Prostate gland (tissue), 2 donors: ENCODE data around the gene AARS2. TPM values are rescaled to one million over a fixed set of nuclear protein-coding genes. Genes with fewer than 3 reads are reported as not detected.

Source experiments
- DNase-seq: peaks from one replicate; pipeline ENCODE4 v3.0.0-alpha.2; 2019; ENCODE audit warnings: low spot score
- H3K27ac ChIP-seq, 2 donors: fragments of 200-600 bp; sonication (generic); 2 replicates each; pipeline ENCODE4 v1.5.1; 2017 to 2019
- H3K27me3 ChIP-seq: fragments of 200-600 bp; sonication (generic); replicated peaks from 2 replicates; pipeline ENCODE4 v1.5.1; 2019; ENCODE audit not compliant: insufficient read depth
- H3K36me3 ChIP-seq, 2 donors: fragments of 200-600 bp; sonication (generic); 1 replicate in 1 of 2; 2 replicates in 1 of 2; pipeline versions ENCODE4 v1.5.1 to v1.8.1; 2017 to 2019
- H3K4me1 ChIP-seq: fragments of 200-600 bp; sonication (generic); replicated peaks from 2 replicates; pipeline ENCODE4 v1.5.1; 2019
- H3K4me3 ChIP-seq, 2 donors: fragments of 200-600 bp; sonication (generic); 2 replicates each; pipeline ENCODE4 v1.5.1; 2017 to 2019
- H3K9me3 ChIP-seq: fragments of 200-600 bp; sonication (generic); 2 replicates; pipeline ENCODE4 v1.5.1; 2017
- POLR2A ChIP-seq: fragments of 450-650 bp; IDR thresholded peaks from one replicate; pipeline ENCODE4 v1.6.1; 2016; ENCODE audit warnings: antibody characterized with exemption, mild to moderate bottlenecking
- POLR2AphosphoS5 ChIP-seq: sonication (generic); formaldehyde crosslinking; IDR thresholded peaks from one replicate; pipeline ENCODE4 v1.6.1; 2017; ENCODE audit warnings: antibody characterized with exemption
- WGBS: methylation state at CpG from one replicate; pipeline ENCODE4 v1.1.5; 2018; 5-methylcytosine and 5-hydroxymethylcytosine counted together
- intact Hi-C: fragments of 100-400 bp; cut with DNase I; formaldehyde crosslinking; loops from one replicate; pipeline ENCODE4 v1.14.2; 2022
- total RNA-seq, 2 donors: library from RNA; depleted of rRNA; stranded (reverse); fragments of >200 nt; gene quantifications; one replicate each; pipeline ENCODE4 v1.1.0, GENCODE V29; 2016
- TF ChIP-seq, protein P1 (sequence below), 4 experiments: fragments of 200-600 bp in 2 of 4; fragments of 450-650 bp in 2 of 4; sonication (generic) in 2 of 4; IDR thresholded peaks; 1 replicate in 3 of 4; 2 replicates in 1 of 4; pipeline ENCODE4 v1.5.1; 2016 to 2019; ENCODE audit warnings: antibody characterized with exemption in 4 of 4, mild to moderate bottlenecking in 2 of 4, moderate library complexity in 2 of 4

Gene AARS2
- total RNA-seq, 2 donors from 2014 or later: 17.4 to 19.4 TPM

DNA sequence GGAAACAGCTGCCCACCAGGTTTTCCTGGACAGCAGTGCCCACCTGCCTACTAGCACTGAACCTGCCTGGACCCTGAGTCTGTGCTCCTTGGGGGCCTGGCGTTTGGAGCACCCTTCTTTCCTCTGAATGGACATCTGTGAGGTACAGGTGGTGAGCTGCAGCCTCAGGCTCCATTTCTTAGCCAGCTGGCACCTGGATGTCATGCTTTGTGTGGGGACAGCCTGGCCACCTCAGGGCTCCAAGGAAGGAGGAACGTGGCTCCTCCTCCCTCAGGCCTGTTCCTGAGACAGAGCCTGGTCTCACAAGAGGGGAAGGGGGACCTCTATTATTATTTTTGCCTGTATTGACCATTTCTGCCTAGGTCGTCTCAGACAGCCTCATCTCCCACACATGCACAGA lies 34.8 kb downstream of the AARS2 start:
- H3K27me3 ChIP-seq: peaks cover 5% of the 10 kb centered on the region
- no peaks in the 10 kb centered on the region for H3K36me3 ChIP-seq
- no peak overlapping the region for H3K4me3 ChIP-seq
- WGBS: 71% methylated on average over 3 of the region's 3 CpGs
- no peak overlapping the region for H3K27ac ChIP-seq
- no peak for DNase-seq
- no peaks in the 10 kb centered on the region for H3K4me1 ChIP-seq
- no peaks in the 10 kb centered on the region for H3K9me3 ChIP-seq
- TF ChIP-seq POLR2AphosphoS5: no peak
- TF ChIP-seq POLR2A: no peak
- TF ChIP-seq, protein P1, sequence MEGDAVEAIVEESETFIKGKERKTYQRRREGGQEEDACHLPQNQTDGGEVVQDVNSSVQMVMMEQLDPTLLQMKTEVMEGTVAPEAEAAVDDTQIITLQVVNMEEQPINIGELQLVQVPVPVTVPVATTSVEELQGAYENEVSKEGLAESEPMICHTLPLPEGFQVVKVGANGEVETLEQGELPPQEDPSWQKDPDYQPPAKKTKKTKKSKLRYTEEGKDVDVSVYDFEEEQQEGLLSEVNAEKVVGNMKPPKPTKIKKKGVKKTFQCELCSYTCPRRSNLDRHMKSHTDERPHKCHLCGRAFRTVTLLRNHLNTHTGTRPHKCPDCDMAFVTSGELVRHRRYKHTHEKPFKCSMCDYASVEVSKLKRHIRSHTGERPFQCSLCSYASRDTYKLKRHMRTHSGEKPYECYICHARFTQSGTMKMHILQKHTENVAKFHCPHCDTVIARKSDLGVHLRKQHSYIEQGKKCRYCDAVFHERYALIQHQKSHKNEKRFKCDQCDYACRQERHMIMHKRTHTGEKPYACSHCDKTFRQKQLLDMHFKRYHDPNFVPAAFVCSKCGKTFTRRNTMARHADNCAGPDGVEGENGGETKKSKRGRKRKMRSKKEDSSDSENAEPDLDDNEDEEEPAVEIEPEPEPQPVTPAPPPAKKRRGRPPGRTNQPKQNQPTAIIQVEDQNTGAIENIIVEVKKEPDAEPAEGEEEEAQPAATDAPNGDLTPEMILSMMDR (IDR thresholded peaks at IDR 0.05): no peak
- intact Hi-C loops: no loop called here

DNA sequence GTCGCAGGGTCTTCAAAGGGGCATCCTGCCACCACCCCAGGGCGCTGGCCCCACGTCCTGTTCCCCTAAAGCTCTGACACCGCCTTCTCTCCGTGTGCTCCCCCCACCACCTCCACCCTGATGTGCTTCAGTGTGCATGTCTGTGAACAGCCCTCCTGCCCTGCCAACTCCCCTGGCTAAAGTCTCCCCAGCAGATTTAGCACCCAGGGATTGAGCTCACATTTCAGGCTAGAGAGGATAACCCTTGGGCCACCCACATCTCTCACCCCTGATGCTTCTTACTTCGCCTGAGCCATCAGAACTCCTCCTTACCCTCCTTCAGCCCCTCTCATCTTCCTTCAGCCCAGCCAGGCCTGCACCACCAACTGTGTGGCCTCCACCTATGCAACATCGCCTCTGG lies 35.4 kb downstream of the AARS2 start:
- Histone ChIP-seq H3K4me1 (no peaks in the 10 kb centered on the region), H3K4me3 (no peak overlapping the region), H3K36me3 (no peaks in the 10 kb centered on the region), H3K9me3 (no peaks in the 10 kb centered on the region), H3K27ac (no peak overlapping the region), H3K27me3 (peaks cover 5% of the 10 kb centered on the region)
- TF ChIP-seq POLR2AphosphoS5: no peak
- no peak for TF ChIP-seq POLR2A
- TF ChIP-seq, protein P1 (IDR thresholded peaks at IDR 0.05): no peak
- WGBS: 79% methylated on average over 7 of the region's 7 CpGs
- intact Hi-C loops: no loop called here
- DNase-seq: no peak

DNA sequence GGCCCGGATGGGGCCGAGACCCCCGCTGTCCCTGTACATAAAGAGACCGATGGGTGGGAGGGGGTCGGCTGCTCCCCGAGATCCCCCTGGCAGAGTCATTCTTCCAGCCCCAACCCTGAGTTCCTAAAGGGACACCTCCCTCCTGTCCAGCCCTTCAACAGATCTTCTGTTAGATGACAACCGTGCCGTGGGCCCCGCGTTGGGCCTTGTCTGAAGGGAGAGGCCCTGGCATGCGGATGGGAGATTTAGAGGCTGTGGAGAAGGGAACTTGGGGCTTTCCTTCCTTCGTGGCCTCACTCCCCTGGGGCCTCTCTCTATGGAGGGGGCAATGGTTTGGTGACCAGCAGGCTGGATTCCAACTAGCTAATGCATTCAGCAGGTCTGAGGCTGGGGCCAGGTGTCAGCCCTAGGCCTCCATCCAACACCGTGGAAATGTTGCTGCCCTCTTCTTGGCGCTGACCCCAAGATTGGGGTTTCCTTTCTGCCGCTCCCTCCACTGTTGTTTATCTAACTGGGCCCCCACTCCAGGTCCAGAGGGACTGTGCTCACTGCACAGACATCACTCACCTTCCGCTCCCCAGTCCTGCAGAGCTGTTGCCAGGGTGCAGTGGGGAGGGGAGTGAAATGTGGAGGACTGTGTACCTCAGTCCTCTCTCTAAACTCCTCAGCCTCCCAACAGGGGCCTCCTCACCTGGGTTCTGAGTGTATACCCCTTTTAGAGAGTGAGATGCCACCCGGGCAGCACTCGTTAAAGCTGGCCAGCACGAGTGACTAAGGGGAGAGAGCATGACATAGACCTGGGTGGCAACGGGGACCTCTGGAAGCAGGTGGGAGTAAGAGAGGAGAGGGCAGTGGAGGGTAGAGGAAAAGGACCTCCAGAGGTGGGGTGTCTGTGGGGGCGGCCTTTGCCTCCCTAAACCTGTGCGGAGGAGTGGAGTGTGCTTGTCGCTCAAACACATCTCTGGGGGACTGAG lies 36.2 kb downstream of the AARS2 start:
- H3K9me3 ChIP-seq: no peaks in the 10 kb centered on the region
- 85% methylated on average over 23 of the region's 23 CpGs for WGBS
- no peak overlapping the region for H3K4me3 ChIP-seq
- TF ChIP-seq, protein P1 (IDR thresholded peaks at IDR 0.05): no peak
- no peak for TF ChIP-seq POLR2A
- no peak for TF ChIP-seq POLR2AphosphoS5
- no peaks in the 10 kb centered on the region for H3K36me3 ChIP-seq
- no peak overlapping the region for H3K27ac ChIP-seq
- H3K27me3 ChIP-seq: peaks cover 5% of the 10 kb centered on the region
- H3K4me1 ChIP-seq: no peaks in the 10 kb centered on the region
- no peak for DNase-seq
- intact Hi-C loops: no loop called here

DNA sequence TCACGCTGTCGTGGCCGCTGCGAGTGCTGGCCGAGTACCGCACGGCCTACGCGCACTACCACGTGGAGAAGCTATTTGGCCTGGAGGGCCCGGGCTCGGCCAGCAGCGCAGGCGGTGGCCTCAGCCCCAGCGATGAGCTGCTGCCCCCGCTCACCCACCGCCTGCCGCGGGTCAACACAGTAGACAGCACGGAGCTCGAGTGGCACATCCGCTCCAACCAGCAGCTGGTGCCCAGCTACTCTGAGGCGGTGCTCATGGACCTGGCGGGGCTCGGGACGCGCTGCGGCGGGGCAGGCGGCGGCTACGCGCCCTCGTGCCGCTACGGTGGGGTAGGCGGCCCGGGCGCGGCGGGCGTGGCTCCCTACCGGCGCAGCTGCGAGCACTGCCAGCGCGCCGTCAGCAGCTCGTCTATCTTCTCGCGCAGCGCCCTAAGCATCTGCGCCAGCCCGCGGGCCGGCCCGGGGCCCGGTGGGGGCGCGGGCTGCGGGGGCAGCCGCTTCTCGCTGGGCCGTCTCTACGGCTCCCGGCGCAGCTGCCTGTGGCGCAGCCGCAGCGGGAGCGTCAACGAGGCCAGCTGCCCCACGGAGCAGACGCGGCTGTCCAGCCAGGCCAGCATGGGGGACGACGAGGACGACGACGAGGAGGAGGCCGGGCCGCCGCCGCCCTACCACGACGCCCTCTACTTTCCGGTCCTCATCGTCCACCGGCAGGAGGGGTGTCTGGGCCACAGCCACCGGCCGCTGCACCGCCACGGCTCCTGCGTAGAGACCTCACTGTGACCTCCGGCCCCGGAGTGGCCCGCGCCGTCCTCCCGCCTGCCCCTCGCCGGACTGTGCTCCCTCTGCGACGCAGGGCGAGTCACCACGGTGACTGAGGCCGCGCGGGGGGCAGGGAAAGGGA lies 37.1 kb downstream of the AARS2 start:
- TF ChIP-seq, protein P1 (IDR thresholded peaks at IDR 0.05): no peak
- TF ChIP-seq POLR2A (no peak), POLR2AphosphoS5 (no peak)
- H3K36me3 ChIP-seq: no peaks in the 10 kb centered on the region
- H3K4me3 ChIP-seq: peak overlapping the region; percentile 2 to 25
- peaks cover 5% of the 10 kb centered on the region for H3K27me3 ChIP-seq
- no peaks in the 10 kb centered on the region for H3K4me1 ChIP-seq
- no peaks in the 10 kb centered on the region for H3K9me3 ChIP-seq
- WGBS: 20% methylated on average over 35 of the region's 109 CpGs
- DNase-seq: no peak
- H3K27ac ChIP-seq: no peak overlapping the region
- intact Hi-C loops: no loop called here
